ENCODE data around the gene SHBG.

- TF ChIP-seq CTCF (optimal IDR thresholded peaks at IDR 0.05 in 1 of 3, IDR thresholded peaks at IDR 0.05 in 1 of 3, conservative IDR thresholded peaks at IDR 0.05 in 1 of 3; ENCODE audit: extremely low read depth in 1 of 3, insufficient read depth in 2 of 3, low read length in 3 of 3) = no peak
- no peak for TF ChIP-seq EZH2 (IDR thresholded peaks at IDR 0.05; ENCODE audit: low read length)
Measured at GRCh38 chr17:7655541-7655840, 25.6 kb downstream of the SHBG start.
